GM12878 (cell line): Measurements from ENCODE around the gene GRPEL2. TPM values are rescaled to one million over a fixed set of nuclear protein-coding genes. Genes with fewer than 3 reads are reported as not detected.

ENCODE experiments used
- ATAC-seq: fragments of 200-7000 bp; cut with Tn5 transposase; 3 replicates; pipeline ENCODE4 v1.9.1; 2020; ENCODE audit warnings: mild to moderate bottlenecking, moderate library complexity
- BruUV-seq: library from RNA; stranded (reverse); fragments of 400-500 nt; replicated peaks from 2 replicates; lab custom pipeline; 2021; lab: Mats Ljungman, UMichigan
- CTCF ChIA-PET: fragments of 300-600 bp; sonication (Branson Sonifier 250); formaldehyde crosslinking; extraction: SDS; loops from one replicate; lab custom pipeline; 2021; ENCODE audit warnings: inconsistent platforms; lab: Yijun Ruan, JAX
- POLR2A ChIA-PET: fragments of 350-600 bp; formaldehyde crosslinking; extraction: SDS; loops from one replicate; lab custom pipeline; 2021; ENCODE audit warnings: inconsistent platforms; lab: Charles Lee
- RAD21 ChIA-PET: fragments of 300-600 bp; sonication (Branson Sonifier 250); formaldehyde crosslinking; loops from one replicate; lab custom pipeline; 2023; ENCODE audit warnings: antibody characterized with exemption; ENCODE audit not compliant: unreplicated experiment; lab: Charles Lee
- SMC1A ChIA-PET: fragments of 300-600 bp; sonication (Branson Sonifier 250); formaldehyde crosslinking; loops from one replicate; lab custom pipeline; 2023; ENCODE audit not compliant: unreplicated experiment, uncharacterized antibody; lab: Charles Lee
- DNase-seq: peaks from one replicate; pipeline ENCODE4 v3.0.0-alpha.2; 2011; ENCODE audit warnings: low read depth, low spot score
- FAIRE-seq: peaks from 3 replicates; lab custom pipeline; 2011; peaks lifted over from hg19 to GRCh38; lab: Jason Lieb, UNC
- H2AFZ ChIP-seq: 2 replicates; pipeline ENCODE4 v1.6.0; 2011; ENCODE audit warnings: low read depth, low read length, control low read depth; ENCODE audit not compliant: control insufficient read depth
- H3K27ac ChIP-seq: 2 replicates; pipeline ENCODE4 v1.5.1; 2011; ENCODE audit warnings: control low read depth; ENCODE audit not compliant: control insufficient read depth, insufficient read depth
- H3K27me3 ChIP-seq, 2 experiments: replicated peaks in 1 of 2; 2 replicates each; pipeline versions ENCODE4 v1.6.0 to v1.6.1; 2011; ENCODE audit warnings: low read length in 1 of 2; ENCODE audit not compliant: control insufficient read depth in 2 of 2, insufficient read depth in 2 of 2
- H3K36me3 ChIP-seq, 2 experiments: 2 replicates each; pipeline ENCODE4 v1.5.1; 2011; ENCODE audit warnings: low read length in 1 of 2; ENCODE audit not compliant: control insufficient read depth in 2 of 2, insufficient read depth in 2 of 2
- H3K4me1 ChIP-seq: 2 replicates; pipeline ENCODE4 v1.6.1; 2011; ENCODE audit warnings: mild to moderate bottlenecking, low read length, moderate library complexity, mixed read lengths; ENCODE audit not compliant: control insufficient read depth, insufficient read depth
- H3K4me2 ChIP-seq: 2 replicates; pipeline ENCODE4 v1.6.0; 2011; ENCODE audit warnings: control low read depth; ENCODE audit not compliant: control insufficient read depth, insufficient read depth
- H3K4me3 ChIP-seq: fragments of 200-600 bp; sonication (generic); 2 replicates; pipeline ENCODE4 v1.5.1; 2016
- H3K79me2 ChIP-seq: 2 replicates; pipeline ENCODE4 v1.6.0; 2011; ENCODE audit warnings: low read length; ENCODE audit not compliant: control insufficient read depth, insufficient read depth
- H3K9ac ChIP-seq: 2 replicates; pipeline ENCODE4 v1.8.0; 2011; ENCODE audit warnings: low read length, control low read depth, mixed read lengths; ENCODE audit not compliant: control insufficient read depth, insufficient read depth
- H3K9me3 ChIP-seq: replicated peaks from 3 replicates; pipeline ENCODE4 v1.5.1; 2011; ENCODE audit warnings: mild to moderate bottlenecking, low read length; ENCODE audit not compliant: control insufficient read depth, insufficient read depth
- H4K20me1 ChIP-seq: 2 replicates; pipeline ENCODE4 v1.6.0; 2011; ENCODE audit not compliant: control insufficient read depth, insufficient read depth
- CHD2 ChIP-seq: IDR thresholded peaks from 2 replicates; pipeline ENCODE4 v1.6.1; 2011; ENCODE audit warnings: low read depth, low read length, improper control_type of control experiment, borderline replicate concordance
- FOXM1 ChIP-seq: IDR thresholded peaks from 2 replicates; pipeline ENCODE4 v1.6.1; 2012; ENCODE audit warnings: low read depth, mild to moderate bottlenecking, inconsistent platforms, low read length, moderate library complexity
- JUND ChIP-seq: IDR thresholded peaks from 2 replicates; pipeline ENCODE4 v1.6.1; 2012; ENCODE audit warnings: low read depth, mild to moderate bottlenecking, low read length, improper control_type of control experiment, moderate library complexity
- KDM1A ChIP-seq: fragments of 200-600 bp; sonication (generic); IDR thresholded peaks from 2 replicates; pipeline ENCODE4 v1.6.1; 2016; ENCODE audit warnings: borderline replicate concordance
- NR2C1 ChIP-seq: fragments of 450-650 bp; IDR thresholded peaks from 2 replicates; pipeline ENCODE4 v1.6.1; 2017; ENCODE audit warnings: antibody characterized with exemption, mild to moderate bottlenecking, moderate library complexity
- PKNOX1 ChIP-seq: fragments of 450-650 bp; IDR thresholded peaks from 2 replicates; pipeline ENCODE4 v1.6.1; 2016; ENCODE audit warnings: mild to moderate bottlenecking
- POLR2AphosphoS2 ChIP-seq: IDR thresholded peaks from 2 replicates; pipeline ENCODE4 v1.6.1; 2011; ENCODE audit warnings: low read depth, mild to moderate bottlenecking, low read length, improper control_type of control experiment, moderate library complexity
- RAD51 ChIP-seq: fragments of 450-650 bp; IDR thresholded peaks from 2 replicates; pipeline ENCODE4 v1.6.1; 2016; ENCODE audit warnings: moderate library complexity, mild to moderate bottlenecking, inconsistent platforms
- SP1 ChIP-seq: IDR thresholded peaks from one replicate; pipeline ENCODE4 v1.6.1; 2011; ENCODE audit warnings: low read depth, low read length
- SREBF2 ChIP-seq: IDR thresholded peaks from 2 replicates; pipeline ENCODE4 v1.6.1; 2012; ENCODE audit warnings: mild to moderate bottlenecking, low read length
- SUZ12 ChIP-seq: fragments of 200-600 bp; sonication (generic); IDR thresholded peaks from one replicate; pipeline ENCODE4 v1.6.1; 2018; ENCODE audit warnings: antibody characterized with exemption, mild to moderate bottlenecking; ENCODE audit not compliant: unreplicated experiment
- ZNF687 ChIP-seq: fragments of 450-650 bp; IDR thresholded peaks from 2 replicates; pipeline ENCODE4 v1.6.1; 2017; ENCODE audit warnings: mild to moderate bottlenecking, moderate library complexity
- WGBS: methylation state at CpG from one replicate; pipeline ENCODE4 v1.1.6; 2016; ENCODE audit warnings: low lambda C conversion rate; ENCODE audit not compliant: insufficient replicate concordance, insufficient coverage; ENCODE audit errors: missing lambda C conversion rate; 5-methylcytosine and 5-hydroxymethylcytosine counted together
- in situ Hi-C: fragments of 300-500 bp; cut with MboI; formaldehyde crosslinking; loops from 9 replicates; pipeline ENCODE4 v1.14.3; 2018; ENCODE audit warnings: mixed read lengths
- intact Hi-C: fragments of 100-400 bp; cut with micrococcal nuclease; formaldehyde crosslinking; loops from one replicate; pipeline ENCODE4 v1.14.2; 2022; ENCODE audit not compliant: unreplicated experiment
- polyA plus RNA-seq, 11 experiments: library from polyadenylated mRNA; depleted of rRNA in 4 of 11; unstranded in 6 of 11; stranded (reverse) in 5 of 11; fragments of >200 nt; fragmentation: Nextera tagmentation in 4 of 11; fragmentation: Illumina TruSeq in 1 of 11; extraction: Ambion mirVana in 4 of 11; extraction: Trizol in 1 of 11; gene quantifications; 1 replicate in 1 of 11; 2 replicates in 10 of 11; pipeline versions ENCODE4 v1.2.1 to v1.2.3, GENCODE V29; 2011 to 2016; ENCODE audit warnings: inconsistent platforms in 2 of 11, missing spikeins in 2 of 11, low read depth in 1 of 11
- total RNA-seq, 4 experiments: library from RNA; depleted of rRNA in 3 of 4; stranded (reverse); fragments of >200 nt in 3 of 4; fragmentation: Illumina TruSeq in 1 of 4; extraction: Trizol in 1 of 4; gene quantifications; 2 replicates each; pipeline versions ENCODE4 v1.2.1 to v1.2.3, GENCODE V29; 2013 to 2021

GRPEL2 gene
- total and polyA plus RNA-seq, 10 of the 15 experiments (the other 5 are each of a cell fraction or from before 2014, with no cell fraction given) = 4.4 to 20.2 (median 14.1) TPM

GRCh38 chr5:149322518-149322917 is 22.8 kb upstream of the GRPEL2 start:
- SMC1A ChIA-PET = no interaction called here
- no peak overlapping the region for H3K27ac ChIP-seq
- no peaks in the 10 kb centered on the region for H4K20me1 ChIP-seq
- 67% methylated on average over 12 of the region's 12 CpGs for WGBS
- no peak for FAIRE-seq
- TF ChIP-seq CHD2 (no peak), JUND (no peak), RAD51 (no peak), SREBF2 (no peak), FOXM1 (no peak), SP1 (no peak), SUZ12 (no peak), POLR2AphosphoS2 (no peak), ZNF687 (no peak), PKNOX1 (no peak), KDM1A (no peak), NR2C1 (no peak)
- TF ChIP-seq, all 136 proteins: peak for 0
- Histone ChIP-seq H3K27me3 (no peaks in the 10 kb centered on the region; a peak in 1 of 4 replicates), H2AFZ (no peak overlapping the region), H3K9ac (no peak overlapping the region), H3K79me2 (no peaks in the 10 kb centered on the region), H3K36me3 (no peaks in the 10 kb centered on the region), H3K4me1 (no peaks in the 10 kb centered on the region), H3K4me3 (no peak overlapping the region), H3K4me2 (no peak overlapping the region), H3K9me3 (no peaks in the 10 kb centered on the region; the same call in 2 of the 3 replicates)
- ChIA-PET RAD21 (no interaction called here), POLR2A (no interaction called here), CTCF (interaction anchor here (1.0 to 8.0 kb wide), 3 partner anchors 14 to 51 kb away, joined by 3 to 90 read pairs (median 36); no protein-coding TSS in a partner anchor)
- intact Hi-C loops (no loop called here), in situ Hi-C loops (no loop called here)
- DNase-seq (no peak), ATAC-seq (no peak)
- no TSS peak for BruUV-seq
